Vagina (tissue), 2 donors: ENCODE measurements around the gene GLIPR2. TPM values are rescaled to one million over a fixed set of nuclear protein-coding genes. Genes with fewer than 3 reads are reported as not detected.

ENCODE experiments used
- DNase-seq, 2 donors: peaks; one replicate each; pipeline ENCODE4 v3.0.0-alpha.2; 2017; ENCODE audit errors: extremely low spot score in 2 of 2
- H3K27ac ChIP-seq: fragments of 200-600 bp; sonication (generic); one replicate; pipeline ENCODE4 v1.5.1; 2019
- H3K27me3 ChIP-seq: fragments of 200-600 bp; sonication (generic); one replicate; pipeline ENCODE4 v1.5.1; 2019
- H3K36me3 ChIP-seq, 2 donors: fragments of 200-600 bp; sonication (generic); one replicate each; pipeline ENCODE4 v1.5.1; 2017 to 2019
- H3K4me1 ChIP-seq: fragments of 200-600 bp; sonication (generic); one replicate; pipeline ENCODE4 v1.5.1; 2019
- H3K4me3 ChIP-seq, 2 donors: fragments of 200-600 bp; sonication (generic); 1 replicate in 1 of 2; 2 replicates in 1 of 2; pipeline ENCODE4 v1.5.1; 2016 to 2019
- H3K9me3 ChIP-seq: fragments of 200-600 bp; sonication (generic); one replicate; pipeline ENCODE4 v1.5.1; 2019
- POLR2A ChIP-seq, 2 donors: fragments of 450-650 bp; IDR thresholded peaks; one replicate each; pipeline ENCODE4 v1.6.1; 2017; ENCODE audit warnings: antibody characterized with exemption in 2 of 2, mild to moderate bottlenecking in 2 of 2, moderate library complexity in 2 of 2
- POLR2AphosphoS5 ChIP-seq, 2 donors: sonication (generic); formaldehyde crosslinking; IDR thresholded peaks; one replicate each; pipeline ENCODE4 v1.9.0; 2017; ENCODE audit warnings: antibody characterized with exemption in 2 of 2, mild to moderate bottlenecking in 2 of 2, low read depth in 1 of 2; ENCODE audit not compliant: insufficient read depth in 1 of 2
- intact Hi-C: fragments of 100-400 bp; cut with DNase I; formaldehyde crosslinking; loops from one replicate; pipeline ENCODE4 v1.15.1; 2023
- total RNA-seq: library from RNA; depleted of rRNA; stranded (reverse); fragments of >200 nt; gene quantifications from one replicate; pipeline ENCODE4 v1.2.3, GENCODE V29; 2016
- TF ChIP-seq, protein P1 (sequence below), 3 experiments: fragments of 450-650 bp in 2 of 3; fragments of 200-600 bp in 1 of 3; sonication (generic) in 1 of 3; IDR thresholded peaks; one replicate each; pipeline ENCODE4 v1.5.1; 2017 to 2019; ENCODE audit warnings: antibody characterized with exemption in 3 of 3, mild to moderate bottlenecking in 2 of 3, moderate library complexity in 2 of 3

GLIPR2 gene
- total RNA-seq, 1 donor from 2014 or later, result 34.9 TPM

DNA sequence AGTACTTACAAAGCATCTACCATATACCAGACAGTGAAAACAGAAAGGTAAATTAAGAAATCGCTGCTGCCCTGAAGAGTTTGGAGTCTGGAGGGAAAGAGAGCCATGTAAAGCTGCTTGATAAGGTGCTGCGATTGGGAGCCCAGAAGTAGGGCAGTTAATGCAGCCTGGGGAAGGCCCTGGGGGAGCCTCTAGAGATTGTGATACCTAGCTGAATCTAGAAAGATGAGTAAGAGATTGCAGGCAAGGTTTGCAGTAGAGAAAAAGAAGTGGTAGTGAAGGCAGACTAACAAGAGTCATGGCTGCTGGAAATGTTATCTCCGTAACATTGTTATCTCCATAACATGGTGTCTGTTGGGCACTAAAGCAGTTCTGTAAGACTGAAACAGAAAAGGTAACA is 24.0 kb upstream of the GLIPR2 start:
- Histone ChIP-seq H3K4me1 (no peaks in the 10 kb centered on the region), H3K27me3 (no peaks in the 10 kb centered on the region), H3K4me3 (no peak overlapping the region), H3K9me3 (no peaks in the 10 kb centered on the region), H3K27ac (no peak overlapping the region), H3K36me3 (peaks cover 0 to 6% of the 10 kb centered on the region in 2 donors)
- intact Hi-C loops, result loop anchor here (10.0 kb wide), 1 partner anchor 98 kb away; no protein-coding TSS in a partner anchor
- no peak for DNase-seq
- TF ChIP-seq POLR2AphosphoS5 (IDR thresholded peaks at IDR 0.05; ENCODE audit: insufficient read depth in 1 of 2, low read depth in 1 of 2), result no peak
- TF ChIP-seq, protein P1, sequence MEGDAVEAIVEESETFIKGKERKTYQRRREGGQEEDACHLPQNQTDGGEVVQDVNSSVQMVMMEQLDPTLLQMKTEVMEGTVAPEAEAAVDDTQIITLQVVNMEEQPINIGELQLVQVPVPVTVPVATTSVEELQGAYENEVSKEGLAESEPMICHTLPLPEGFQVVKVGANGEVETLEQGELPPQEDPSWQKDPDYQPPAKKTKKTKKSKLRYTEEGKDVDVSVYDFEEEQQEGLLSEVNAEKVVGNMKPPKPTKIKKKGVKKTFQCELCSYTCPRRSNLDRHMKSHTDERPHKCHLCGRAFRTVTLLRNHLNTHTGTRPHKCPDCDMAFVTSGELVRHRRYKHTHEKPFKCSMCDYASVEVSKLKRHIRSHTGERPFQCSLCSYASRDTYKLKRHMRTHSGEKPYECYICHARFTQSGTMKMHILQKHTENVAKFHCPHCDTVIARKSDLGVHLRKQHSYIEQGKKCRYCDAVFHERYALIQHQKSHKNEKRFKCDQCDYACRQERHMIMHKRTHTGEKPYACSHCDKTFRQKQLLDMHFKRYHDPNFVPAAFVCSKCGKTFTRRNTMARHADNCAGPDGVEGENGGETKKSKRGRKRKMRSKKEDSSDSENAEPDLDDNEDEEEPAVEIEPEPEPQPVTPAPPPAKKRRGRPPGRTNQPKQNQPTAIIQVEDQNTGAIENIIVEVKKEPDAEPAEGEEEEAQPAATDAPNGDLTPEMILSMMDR (IDR thresholded peaks at IDR 0.05), result no peak
- no peak for TF ChIP-seq POLR2A (IDR thresholded peaks at IDR 0.05)

DNA sequence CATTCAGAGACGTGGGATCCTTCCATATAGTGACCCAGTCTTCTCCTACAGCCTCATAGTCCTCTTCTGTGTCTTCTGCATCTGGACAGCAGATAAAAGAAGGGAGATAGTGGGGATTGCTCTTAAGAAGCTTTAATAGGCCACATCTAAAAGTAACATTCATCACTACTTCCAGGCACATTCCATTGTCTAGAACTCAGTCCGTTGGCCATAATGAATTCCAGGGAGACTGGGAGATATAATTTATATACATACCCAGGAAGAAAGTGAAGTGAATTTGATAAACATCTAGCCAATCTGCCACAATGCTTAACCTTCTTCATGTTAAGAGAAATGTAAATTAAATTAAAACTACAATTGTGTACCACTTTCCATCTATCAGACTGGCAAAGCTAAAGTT is 22.5 kb upstream of the GLIPR2 start:
- no peak for DNase-seq
- Histone ChIP-seq H3K27me3 (no peaks in the 10 kb centered on the region), H3K36me3 (peaks cover 0 to 19% of the 10 kb centered on the region in 2 donors), H3K27ac (no peak overlapping the region), H3K4me3 (no peak overlapping the region), H3K9me3 (no peaks in the 10 kb centered on the region), H3K4me1 (no peaks in the 10 kb centered on the region)
- intact Hi-C loops, result loop anchor here (10.0 kb wide), 1 partner anchor 99 kb away; no protein-coding TSS in a partner anchor
- no peak for TF ChIP-seq POLR2AphosphoS5 (IDR thresholded peaks at IDR 0.05; ENCODE audit: insufficient read depth in 1 of 2, low read depth in 1 of 2)
- TF ChIP-seq POLR2A (IDR thresholded peaks at IDR 0.05), result no peak
- TF ChIP-seq, protein P1 (IDR thresholded peaks at IDR 0.05), result no peak

GRCh38 chr9:36116593-36116992 is 19.9 kb upstream of the GLIPR2 start:
- Histone ChIP-seq H3K36me3 (peaks cover 0 to 19% of the 10 kb centered on the region in 2 donors), H3K9me3 (no peaks in the 10 kb centered on the region), H3K27ac (no peak overlapping the region)

DNA sequence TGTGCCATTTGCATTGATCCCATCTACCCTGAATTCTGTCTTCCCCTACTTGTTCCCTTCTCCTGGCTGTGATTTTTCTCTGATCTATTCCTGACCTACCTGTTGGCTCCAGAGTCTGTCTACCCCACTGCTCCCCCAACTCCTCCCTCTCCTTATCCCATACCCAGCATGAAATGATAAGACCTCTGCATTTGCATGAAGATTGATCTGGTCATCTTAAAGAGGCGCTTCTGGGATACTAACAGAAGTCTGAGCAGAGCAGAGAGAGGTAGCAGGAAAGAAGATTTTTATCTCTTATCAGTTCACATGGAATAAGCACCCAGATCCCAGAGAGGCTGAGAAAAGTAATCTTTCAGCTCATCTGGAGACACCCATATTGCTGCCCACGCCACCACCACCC is 18.3 kb upstream of the GLIPR2 start:
- Histone ChIP-seq H3K4me3 (no peak overlapping the region), H3K27ac (no peak overlapping the region), H3K9me3 (no peaks in the 10 kb centered on the region), H3K4me1 (no peaks in the 10 kb centered on the region), H3K36me3 (peaks cover 0 to 23% of the 10 kb centered on the region in 2 donors), H3K27me3 (no peaks in the 10 kb centered on the region)
- TF ChIP-seq POLR2A (IDR thresholded peaks at IDR 0.05) (no peak), POLR2AphosphoS5 (IDR thresholded peaks at IDR 0.05; ENCODE audit: insufficient read depth in 1 of 2, low read depth in 1 of 2) (no peak)
- TF ChIP-seq, protein P1 (IDR thresholded peaks at IDR 0.05), result no peak
- intact Hi-C loops, result loop anchor here (10.0 kb wide), 1 partner anchor 103 kb away; no protein-coding TSS in a partner anchor
- no peak for DNase-seq

More at GRCh38 chr9:36116593-36116992, 19.9 kb upstream of the GLIPR2 start:
- Histone ChIP-seq H3K27me3 (no peaks in the 10 kb centered on the region), H3K4me3 (no peak overlapping the region), H3K4me1 (no peaks in the 10 kb centered on the region)
- DNase-seq, result no peak
- TF ChIP-seq, protein P1 (IDR thresholded peaks at IDR 0.05), result no peak
- TF ChIP-seq POLR2A (IDR thresholded peaks at IDR 0.05) (no peak), POLR2AphosphoS5 (IDR thresholded peaks at IDR 0.05; ENCODE audit: insufficient read depth in 1 of 2, low read depth in 1 of 2) (no peak)
- intact Hi-C loops, result loop anchor here (10.0 kb wide), 1 partner anchor 102 kb away; no protein-coding TSS in a partner anchor

DNA sequence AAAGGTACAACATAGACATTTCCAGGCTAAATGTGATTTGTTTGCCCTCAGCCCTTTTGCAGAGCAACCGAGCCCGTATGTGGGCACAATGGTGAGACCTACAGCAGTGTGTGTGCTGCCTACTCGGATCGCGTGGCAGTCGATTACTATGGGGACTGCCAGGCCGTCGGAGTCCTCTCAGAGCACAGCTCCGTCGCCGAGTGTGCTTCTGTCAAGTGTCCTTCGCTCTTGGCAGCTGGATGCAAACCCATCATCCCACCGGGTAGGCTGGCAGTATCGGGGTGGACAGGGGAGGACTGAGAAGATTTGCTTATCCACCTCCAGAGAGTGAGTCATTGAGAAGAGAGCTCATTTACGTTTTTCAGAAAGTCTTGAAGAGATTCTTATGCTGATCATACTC is 17.8 kb upstream of the GLIPR2 start:
- intact Hi-C loops, result loop anchor here (10.0 kb wide), 1 partner anchor 104 kb away; no protein-coding TSS in a partner anchor
- no peak for DNase-seq
- Histone ChIP-seq H3K27ac (no peak overlapping the region), H3K4me3 (no peak overlapping the region), H3K36me3 (peaks cover 0 to 23% of the 10 kb centered on the region in 2 donors), H3K9me3 (no peaks in the 10 kb centered on the region), H3K27me3 (no peaks in the 10 kb centered on the region), H3K4me1 (no peaks in the 10 kb centered on the region)
- TF ChIP-seq POLR2A (IDR thresholded peaks at IDR 0.05), result no peak
- TF ChIP-seq, protein P1 (IDR thresholded peaks at IDR 0.05), result no peak
- TF ChIP-seq POLR2AphosphoS5 (IDR thresholded peaks at IDR 0.05; ENCODE audit: insufficient read depth in 1 of 2, low read depth in 1 of 2), result no peak
